ENCODE measurements around the gene MAP2K2. TPM values are rescaled to one million over a fixed set of nuclear protein-coding genes. Genes with fewer than 3 reads are reported as not detected.

The MAP2K2 gene
- total RNA-seq, 2 experiments from 2014 or later = 128 to 129 TPM

DNA sequence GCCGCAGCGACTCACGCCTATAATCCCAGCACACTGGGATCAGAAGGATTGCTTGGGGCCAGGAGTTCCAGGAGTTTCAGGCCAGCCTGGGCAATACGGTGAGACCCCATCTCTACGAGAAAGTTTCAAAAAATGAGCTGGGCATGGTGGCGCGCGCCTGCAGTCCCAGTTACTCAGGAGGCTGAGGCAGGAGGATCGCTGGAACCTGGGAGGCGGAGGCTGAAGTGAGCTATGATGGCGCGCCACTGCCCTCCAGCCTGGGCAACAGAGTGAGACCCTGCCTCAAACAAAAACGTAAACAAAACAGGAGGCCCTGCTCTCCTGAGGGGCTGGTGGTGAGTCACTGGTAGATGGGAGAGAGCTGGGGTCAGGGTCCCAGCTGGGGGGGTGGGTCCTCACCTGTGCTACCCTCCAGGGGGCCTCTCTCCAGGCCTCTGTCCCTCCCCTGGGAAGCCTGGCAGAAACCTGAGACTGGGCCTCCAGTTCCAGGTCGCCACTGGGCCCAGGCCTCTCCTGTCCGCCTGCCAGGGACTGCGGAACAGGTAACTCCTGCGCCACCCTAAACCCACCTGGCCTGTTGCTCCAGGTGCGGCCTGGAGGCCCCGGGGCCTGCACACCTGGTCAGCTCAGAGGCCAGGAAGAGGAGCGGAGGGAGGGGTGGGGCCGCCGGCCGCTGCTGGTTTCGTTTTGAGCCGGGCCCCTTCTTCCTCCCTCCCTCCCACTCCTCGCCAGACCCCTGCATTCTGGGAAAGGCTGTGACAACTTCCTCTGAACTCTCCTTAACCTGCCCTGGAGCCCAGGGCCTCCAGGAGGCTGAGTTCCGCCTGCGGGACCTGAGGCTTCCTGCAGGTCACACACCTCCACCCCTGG is 40.0 kb downstream of the MAP2K2 start:
- Mint-ChIP-seq H3K4me3 (no peak overlapping the region), H3K27ac (peak overlapping the region; percentile 86), H3K36me3 (no peaks in the 10 kb centered on the region), H3K27me3 (no peaks in the 10 kb centered on the region), H3K4me1 (ENCODE audit: low read depth) (peaks cover 46% of the 10 kb centered on the region), H3K9me3 (no peaks in the 10 kb centered on the region)
- POLR2A ChIA-PET = no interaction called here
- DNase-seq = peak; percentile 73
- CTCF ChIA-PET = no interaction called here
- intact Hi-C loops (cut with micrococcal nuclease) = no loop called here

DNA sequence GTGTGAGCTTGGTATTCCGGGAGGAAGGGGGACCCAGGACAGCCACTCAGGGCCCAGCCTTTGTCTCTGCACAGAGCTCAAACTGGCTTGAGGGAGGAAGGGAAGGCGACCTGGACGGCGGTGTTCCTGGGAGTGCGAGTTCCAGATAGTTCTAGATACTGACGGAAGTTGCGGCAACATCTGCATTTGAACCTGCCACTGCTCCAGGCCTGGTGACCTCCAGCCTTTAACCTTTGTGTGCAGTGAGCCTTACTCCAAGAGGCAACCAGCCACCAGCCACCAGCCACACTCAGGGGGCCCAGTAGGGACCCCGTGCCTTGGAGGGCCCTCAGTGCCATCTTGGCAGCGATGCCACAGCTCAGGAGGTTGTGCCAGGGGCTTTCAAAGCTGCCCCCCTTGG is 41.8 kb downstream of the MAP2K2 start:
- ChIA-PET CTCF (interaction anchor here (0.9 kb wide), 1 partner anchor 10 kb away, joined by 3 read pairs; no protein-coding TSS in a partner anchor), POLR2A (no interaction called here)
- Mint-ChIP-seq H3K9me3 (no peaks in the 10 kb centered on the region), H3K27me3 (no peaks in the 10 kb centered on the region), H3K27ac (no peak overlapping the region), H3K36me3 (no peaks in the 10 kb centered on the region), H3K4me1 (ENCODE audit: low read depth) (peaks cover 38% of the 10 kb centered on the region), H3K4me3 (no peak overlapping the region)
- DNase-seq = no peak
- intact Hi-C loops (cut with micrococcal nuclease) = no loop called here

DNA sequence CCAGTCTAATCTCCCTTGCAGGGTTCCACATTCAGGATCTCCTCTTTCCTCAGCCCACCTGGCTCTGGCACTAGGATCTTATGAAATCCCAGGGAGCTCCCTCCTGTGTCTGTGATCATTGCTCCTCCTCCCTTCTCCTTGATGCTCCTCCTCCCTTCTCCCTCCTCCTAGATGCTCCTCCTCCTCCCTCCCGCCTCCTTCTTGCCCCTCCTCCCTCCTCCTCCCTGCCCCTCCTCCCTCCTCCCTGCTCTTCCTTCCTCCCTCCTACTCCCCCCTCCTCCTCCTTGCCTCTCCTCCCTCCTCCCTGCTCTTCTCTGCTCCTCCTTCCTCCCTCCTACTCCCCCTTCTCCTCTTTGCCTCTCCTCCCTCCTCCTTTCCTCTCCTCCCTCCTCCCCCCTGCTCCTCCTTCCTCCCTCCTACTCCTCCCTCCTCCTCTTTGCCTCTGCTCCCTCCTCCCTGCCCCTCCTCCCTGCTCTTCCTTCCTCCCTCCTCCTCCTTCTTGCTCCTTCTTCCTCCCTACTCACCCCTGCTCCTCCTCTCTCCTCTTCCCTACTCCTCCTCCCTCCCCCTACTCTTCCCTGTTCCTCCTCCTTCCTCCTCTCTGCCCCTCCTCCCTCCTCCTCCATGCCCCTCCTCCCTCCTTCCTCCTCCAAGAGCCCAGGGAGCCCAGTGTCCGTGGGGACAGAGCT is 42.3 kb downstream of the MAP2K2 start:
- H3K4me1 Mint-ChIP-seq (ENCODE audit: low read depth) = peaks cover 36% of the 10 kb centered on the region
- DNase-seq = no peak
- no peaks in the 10 kb centered on the region for H3K27me3 Mint-ChIP-seq
- CTCF ChIA-PET = interaction anchor here (0.9 kb wide), 1 partner anchor 11 kb away, joined by 3 read pairs; no protein-coding TSS in a partner anchor
- POLR2A ChIA-PET = no interaction called here
- intact Hi-C loops (cut with micrococcal nuclease) = no loop called here
- no peaks in the 10 kb centered on the region for H3K36me3 Mint-ChIP-seq
- H3K9me3 Mint-ChIP-seq = no peaks in the 10 kb centered on the region
- no peak overlapping the region for H3K27ac Mint-ChIP-seq
- H3K4me3 Mint-ChIP-seq = no peak overlapping the region

DNA sequence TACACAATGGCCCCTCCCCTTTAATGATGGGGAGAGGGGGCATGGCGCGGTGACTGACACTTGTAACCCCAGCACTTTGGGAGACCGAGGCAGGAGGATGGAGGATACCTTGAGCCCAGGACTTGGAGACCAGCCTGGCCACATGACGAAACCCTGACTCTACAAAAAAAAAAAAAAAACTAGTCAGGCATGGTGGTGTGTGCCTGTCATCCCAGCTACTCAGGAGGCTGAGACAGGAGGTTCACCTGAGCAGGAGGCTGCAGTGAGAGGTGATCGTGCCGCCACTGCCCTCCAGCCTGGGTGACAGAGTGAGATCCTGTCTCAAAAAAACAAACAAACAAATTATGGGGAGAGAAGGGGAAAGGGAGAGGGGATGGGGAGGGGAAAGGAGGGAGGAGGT is 43.4 kb downstream of the MAP2K2 start:
- H3K27ac Mint-ChIP-seq = no peak overlapping the region
- no peaks in the 10 kb centered on the region for H3K9me3 Mint-ChIP-seq
- CTCF ChIA-PET = no interaction called here
- no peaks in the 10 kb centered on the region for H3K36me3 Mint-ChIP-seq
- H3K27me3 Mint-ChIP-seq = no peaks in the 10 kb centered on the region
- H3K4me1 Mint-ChIP-seq (ENCODE audit: low read depth) = peaks cover 29% of the 10 kb centered on the region
- no peak for DNase-seq
- intact Hi-C loops (cut with micrococcal nuclease) = no loop called here
- POLR2A ChIA-PET = no interaction called here
- H3K4me3 Mint-ChIP-seq = no peak overlapping the region

DNA sequence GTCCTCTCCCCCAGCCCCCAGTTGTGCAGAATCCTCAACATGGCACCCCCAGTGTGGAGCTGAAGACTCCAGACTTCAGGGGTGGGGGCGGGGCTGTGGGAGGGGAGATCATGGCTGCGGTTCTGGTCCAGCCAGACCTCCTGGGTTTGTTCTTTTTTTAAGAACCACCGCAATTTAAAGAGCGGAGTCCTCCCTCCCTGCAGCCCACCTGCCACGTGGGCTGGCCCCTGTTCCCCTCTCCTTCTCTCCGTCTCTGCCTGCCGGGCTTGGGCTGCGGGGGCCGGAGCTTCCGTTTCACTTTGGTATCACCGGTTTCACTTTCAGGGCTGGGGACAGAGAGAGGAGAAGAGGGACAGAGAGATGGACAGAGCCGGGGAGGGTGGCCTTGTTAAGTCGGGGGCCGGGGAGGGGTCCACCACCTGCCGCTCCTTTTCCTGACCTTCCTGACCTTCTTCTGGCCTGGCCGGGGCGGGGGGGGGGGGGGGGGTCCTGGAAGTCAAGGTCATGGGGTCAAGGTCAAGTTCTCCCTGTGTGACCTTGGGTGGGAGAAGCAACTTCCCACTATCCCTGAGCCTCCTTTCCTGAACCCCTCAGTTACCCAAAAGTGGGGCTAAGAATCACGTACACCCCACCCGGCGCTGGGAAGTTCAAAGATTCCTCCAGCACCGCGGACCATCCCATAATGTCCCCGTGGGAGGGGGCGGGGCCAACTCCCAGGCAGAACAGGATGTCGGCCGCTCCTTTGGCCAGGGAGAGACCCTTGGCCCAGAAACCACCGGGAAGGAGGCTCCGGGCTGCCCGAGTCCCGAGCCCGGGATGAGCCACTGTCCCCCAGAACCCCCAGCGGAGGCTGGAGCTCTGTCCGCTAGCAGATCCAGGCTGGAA is 45.9 kb downstream of the MAP2K2 start:
- intact Hi-C loops (cut with micrococcal nuclease) = no loop called here
- peak overlapping the region; percentile 75 for H3K27ac Mint-ChIP-seq
- peak overlapping the region; percentile 64 for H3K4me3 Mint-ChIP-seq
- no peaks in the 10 kb centered on the region for H3K9me3 Mint-ChIP-seq
- POLR2A ChIA-PET = interaction anchor here (1.2 to 1.5 kb wide), 3 partner anchors 9 to 36 kb away, joined by 3 to 4 read pairs (median 3); no protein-coding TSS in a partner anchor
- no peaks in the 10 kb centered on the region for H3K27me3 Mint-ChIP-seq
- peak; percentile 77 for DNase-seq
- no peaks in the 10 kb centered on the region for H3K36me3 Mint-ChIP-seq
- peaks cover 20% of the 10 kb centered on the region for H3K4me1 Mint-ChIP-seq (ENCODE audit: low read depth)
- CTCF ChIA-PET = no interaction called here

DNA sequence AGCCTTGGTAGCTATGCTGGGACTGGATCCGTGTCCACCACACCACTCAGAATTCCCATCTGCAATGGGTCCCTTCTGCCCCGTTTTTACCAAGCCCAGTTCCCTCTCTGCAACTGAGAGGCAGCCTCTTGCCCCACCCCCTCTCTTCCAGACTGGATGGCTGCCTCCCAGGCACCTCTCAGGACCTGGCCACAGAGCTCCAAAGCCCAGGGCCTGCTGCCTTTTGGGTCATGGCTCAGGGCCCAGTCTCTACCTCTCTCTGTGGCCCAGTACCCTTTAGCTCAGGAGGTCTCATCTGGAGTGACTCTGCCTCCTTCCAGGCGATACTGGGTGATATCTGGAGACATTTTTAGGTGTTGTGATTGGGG is 46.9 kb downstream of the MAP2K2 start:
- no peak overlapping the region for H3K4me3 Mint-ChIP-seq

DNA sequence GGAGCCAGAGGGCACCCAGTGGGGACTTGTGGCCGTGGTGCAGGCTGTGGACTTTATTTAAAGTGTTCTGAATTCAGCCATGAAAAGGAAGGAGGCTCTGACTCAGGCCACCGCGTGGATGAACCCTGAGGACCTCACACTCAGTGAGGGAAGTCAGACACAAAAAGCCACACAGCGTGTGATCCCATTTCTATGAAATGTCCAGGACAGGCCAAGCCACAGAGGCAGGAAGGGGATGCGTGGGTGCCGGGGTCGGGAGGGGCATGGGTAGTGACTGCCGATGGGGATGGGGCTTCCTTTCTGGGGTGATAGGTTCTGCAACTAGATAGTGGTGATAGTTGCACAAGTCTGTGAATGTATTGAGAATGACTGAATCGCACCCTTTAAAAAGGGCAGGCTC is 48.5 kb downstream of the MAP2K2 start:
- no peaks in the 10 kb centered on the region for H3K27me3 Mint-ChIP-seq
- ChIA-PET CTCF (interaction anchor here (0.7 kb wide), 1 partner anchor 24 kb away, joined by 3 read pairs; no protein-coding TSS in a partner anchor), POLR2A (no interaction called here)
- peak; percentile 82 for DNase-seq
- H3K4me3 Mint-ChIP-seq = no peak overlapping the region
- H3K4me1 Mint-ChIP-seq (ENCODE audit: low read depth) = peaks cover 17% of the 10 kb centered on the region
- intact Hi-C loops (cut with micrococcal nuclease) = no loop called here
- H3K9me3 Mint-ChIP-seq = no peaks in the 10 kb centered on the region
- peak overlapping the region; percentile 46 for H3K27ac Mint-ChIP-seq
- H3K36me3 Mint-ChIP-seq = no peaks in the 10 kb centered on the region

More for the DNA sequence above, 46.9 kb downstream of the MAP2K2 start:
- Mint-ChIP-seq H3K27ac (no peak overlapping the region), H3K9me3 (no peaks in the 10 kb centered on the region), H3K36me3 (no peaks in the 10 kb centered on the region), H3K4me1 (ENCODE audit: low read depth) (peaks cover 17% of the 10 kb centered on the region), H3K27me3 (no peaks in the 10 kb centered on the region)
- ChIA-PET POLR2A (interaction anchor here (1.2 to 1.5 kb wide), 2 partner anchors 11 to 37 kb away, joined by 3 to 4 read pairs; no protein-coding TSS in a partner anchor), CTCF (no interaction called here)
- intact Hi-C loops (cut with micrococcal nuclease) = no loop called here
- DNase-seq = no peak

DNA sequence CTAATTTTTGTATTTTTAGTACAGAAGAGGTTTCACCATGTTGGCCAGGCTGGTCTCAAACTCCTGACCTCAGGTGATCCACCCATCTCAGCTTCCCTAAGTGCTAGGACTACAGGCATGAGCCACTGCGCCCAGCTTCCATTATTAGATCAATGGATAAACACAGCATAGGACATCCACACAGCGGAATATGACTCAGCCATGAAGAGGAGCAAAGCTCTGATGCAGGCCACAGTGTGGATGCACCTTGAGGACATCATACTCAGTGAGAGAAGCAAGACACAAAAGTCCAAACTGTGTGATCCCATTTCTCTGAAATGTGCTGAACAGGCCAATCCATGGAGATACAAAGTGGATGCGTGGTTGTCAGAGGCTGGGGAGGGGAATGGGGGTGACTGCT is 52.3 kb downstream of the MAP2K2 start:
- Mint-ChIP-seq H3K4me1 (ENCODE audit: low read depth) (peaks cover 24% of the 10 kb centered on the region), H3K27ac (no peak overlapping the region), H3K36me3 (no peaks in the 10 kb centered on the region), H3K9me3 (no peaks in the 10 kb centered on the region), H3K4me3 (no peak overlapping the region), H3K27me3 (no peaks in the 10 kb centered on the region)
- intact Hi-C loops (cut with micrococcal nuclease) = no loop called here
- DNase-seq = no peak
- POLR2A ChIA-PET = no interaction called here
- CTCF ChIA-PET = no interaction called here

DNA sequence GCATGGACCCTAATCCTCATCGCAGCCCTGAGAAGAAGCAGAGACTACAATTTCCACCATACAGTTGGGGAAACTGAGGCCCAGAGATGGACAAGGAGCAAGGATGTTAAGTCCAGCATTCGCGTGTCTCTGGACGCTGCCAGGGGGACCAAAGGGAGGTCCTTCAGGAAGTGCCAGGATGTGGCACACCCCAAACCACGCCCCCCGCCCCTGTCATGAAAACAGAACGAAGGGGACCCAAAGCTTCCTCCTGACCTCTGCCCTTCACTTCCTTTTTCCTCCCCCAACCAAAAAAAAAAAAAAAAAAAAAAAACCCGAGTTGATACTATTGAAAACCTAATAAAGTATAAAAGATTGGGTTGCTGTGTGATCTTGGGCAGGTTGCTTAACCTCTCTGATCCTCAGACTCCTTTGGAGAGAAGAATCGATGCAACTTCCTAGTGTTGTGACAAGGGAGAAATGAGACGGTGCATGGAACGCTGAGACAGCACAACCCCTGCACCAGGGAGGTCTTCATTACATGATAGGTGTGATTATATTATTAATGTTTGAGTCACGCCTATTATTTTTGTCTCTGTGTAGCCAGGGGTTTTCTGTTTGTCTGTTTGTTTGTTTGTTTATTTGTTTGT is 54.5 kb downstream of the MAP2K2 start:
- peak; percentile 72 for DNase-seq
- Mint-ChIP-seq H3K4me1 (ENCODE audit: low read depth) (peaks cover 19% of the 10 kb centered on the region), H3K27me3 (no peaks in the 10 kb centered on the region), H3K36me3 (no peaks in the 10 kb centered on the region), H3K27ac (peak overlapping the region; percentile 45), H3K9me3 (no peaks in the 10 kb centered on the region), H3K4me3 (peak overlapping the region; percentile 32)
- intact Hi-C loops (cut with micrococcal nuclease) = loop anchor here (2.0 to 10.0 kb wide), 4 partner anchors 35 to 495 kb away; partner anchors contain the start of genes APBA3, CHAF1A, HMG20B and MRPL54
- POLR2A ChIA-PET = no interaction called here
- CTCF ChIA-PET = no interaction called here

DNA sequence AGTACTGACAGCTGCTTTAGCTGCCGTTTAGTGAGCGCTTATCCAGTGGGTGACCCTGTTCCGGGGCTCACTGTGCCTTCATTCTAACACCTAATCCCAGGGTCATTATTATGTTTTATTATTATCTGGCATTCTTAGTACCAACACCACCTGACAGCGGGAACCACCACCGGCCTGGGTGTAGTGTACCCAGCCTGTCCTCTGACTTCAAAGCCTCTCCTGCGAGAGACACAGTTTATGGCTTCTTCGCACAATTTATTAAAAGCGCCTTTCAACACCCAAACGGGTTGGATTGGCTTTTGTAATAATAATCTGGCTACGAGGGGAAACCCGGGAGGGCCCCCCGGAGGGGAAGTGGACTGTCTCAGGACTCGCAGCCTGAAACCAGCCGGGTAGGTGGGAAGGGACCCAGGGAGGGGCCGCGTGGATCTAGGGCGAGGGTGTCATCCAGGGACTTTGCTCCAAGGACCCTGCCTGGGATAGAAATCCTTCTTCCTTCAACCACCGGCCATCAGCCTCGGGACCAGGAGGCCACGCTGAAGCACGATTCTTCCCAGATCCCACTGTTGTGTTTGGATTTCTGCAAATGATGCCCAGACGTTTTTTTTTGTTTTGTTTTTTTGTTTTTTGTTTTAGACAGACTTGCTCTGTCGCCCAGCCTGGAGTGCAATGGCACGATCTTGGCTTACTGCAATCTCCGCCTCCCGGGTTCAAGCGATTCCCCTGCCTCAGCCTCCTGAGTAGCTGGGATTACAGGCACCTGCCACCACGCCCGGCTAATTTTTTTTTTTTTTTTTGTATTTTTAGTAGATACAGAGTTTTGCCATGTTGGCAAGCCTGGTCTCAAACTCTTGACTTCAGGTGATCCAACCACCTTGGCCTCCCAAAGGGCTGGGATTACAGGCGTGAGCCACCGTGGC is 55.6 kb downstream of the MAP2K2 start:
- Mint-ChIP-seq H3K4me3 (peak overlapping the region; percentile 71), H3K27me3 (no peaks in the 10 kb centered on the region), H3K4me1 (ENCODE audit: low read depth) (peaks cover 23% of the 10 kb centered on the region), H3K36me3 (peaks cover 5% of the 10 kb centered on the region), H3K27ac (peak overlapping the region; percentile 69), H3K9me3 (no peaks in the 10 kb centered on the region)
- no peak for DNase-seq
- CTCF ChIA-PET = no interaction called here
- POLR2A ChIA-PET = no interaction called here
- intact Hi-C loops (cut with micrococcal nuclease) = loop anchor here (2.0 to 10.0 kb wide), 4 partner anchors 36 to 494 kb away; partner anchors contain the start of genes APBA3, CHAF1A, HMG20B and MRPL54

Measured in activated CD4-positive, alpha-beta memory T cell treated with anti-CD3 and anti-CD28 coated beads for 36 hours (primary cell).